Hepatic stellate cell (primary cell): ENCODE measurements around the gene HNRNPA1L2.
A peak's percentile ranks its signal among the peaks of the same experiment; 100 is the strongest.
"Not testable (repeated sequence)": the region's sequence is repeated elsewhere in the genome, so short reads cannot be mapped to it uniquely, and the experiment has no call there.

ENCODE experiments used
- DNase-seq: peaks from one replicate; pipeline ENCODE4 v3.0.0; 2011; ENCODE audit warnings: low spot score

HNRNPA1L2 gene

GRCh38 chr13:52642131-52642530, at the start of gene HNRNPA1L2:
TSS of gene HNRNPA1L2 (plus strand) at chr13:52642431. CDS start at chr13:52642493, 62 bp downstream.
- no peak for DNase-seq

GRCh38 chr13:52593175-52593574, 49.1 kb upstream of the HNRNPA1L2 start:
- not testable (repeated sequence) for DNase-seq

GRCh38 chr13:52593812-52594211, 48.4 kb upstream of the HNRNPA1L2 start:
- not testable (repeated sequence) for DNase-seq

GRCh38 chr13:52594295-52594694, 47.9 kb upstream of the HNRNPA1L2 start:
- DNase-seq: not testable (repeated sequence)

- no peak for DNase-seq
Measured at GRCh38 chr13:52597676-52598075, 44.6 kb upstream of the HNRNPA1L2 start.

- DNase-seq: peak; percentile 14
Measured at GRCh38 chr13:52599037-52599847, 43.0 kb upstream of the HNRNPA1L2 start.

- peak; percentile 17 for DNase-seq
Measured at GRCh38 chr13:52599848-52600603, 42.2 kb upstream of the HNRNPA1L2 start.

- DNase-seq: no peak
Measured at GRCh38 chr13:52600666-52601065, 41.6 kb upstream of the HNRNPA1L2 start.

- not testable (repeated sequence) for DNase-seq
Measured at GRCh38 chr13:52603316-52603715, 38.9 kb upstream of the HNRNPA1L2 start.

- DNase-seq: not testable (repeated sequence)
Measured at GRCh38 chr13:52606126-52606525, 36.1 kb upstream of the HNRNPA1L2 start.

GRCh38 chr13:52606795-52607194, 35.4 kb upstream of the HNRNPA1L2 start:
- DNase-seq: not testable (repeated sequence)

GRCh38 chr13:52608184-52608583, 34.0 kb upstream of the HNRNPA1L2 start:
- DNase-seq: not testable (repeated sequence)

GRCh38 chr13:52609013-52609606, 33.1 kb upstream of the HNRNPA1L2 start:
- peak; percentile 17 for DNase-seq

GRCh38 chr13:52610158-52610557, 32.1 kb upstream of the HNRNPA1L2 start:
- not testable (repeated sequence) for DNase-seq

GRCh38 chr13:52615134-52615801, 27.0 kb upstream of the HNRNPA1L2 start:
- no peak for DNase-seq

- peak; percentile 9 for DNase-seq
Measured at GRCh38 chr13:52615812-52616211, 26.4 kb upstream of the HNRNPA1L2 start.

GRCh38 chr13:52617070-52618060, 24.9 kb upstream of the HNRNPA1L2 start:
- peak; percentile 86 for DNase-seq

GRCh38 chr13:52631083-52631690, 11.0 kb upstream of the HNRNPA1L2 start:
- not testable (repeated sequence) for DNase-seq

- no peak for DNase-seq
Measured at GRCh38 chr13:52638666-52639328, 3.4 kb upstream of the HNRNPA1L2 start.

GRCh38 chr13:52644108-52644507, 1.9 kb downstream of the HNRNPA1L2 start:
- DNase-seq: no peak
